Fibroblast of pulmonary artery (primary cell): ENCODE measurements around the gene UBE2G1.
A peak's percentile ranks its signal among the peaks of the same experiment; 100 is the strongest.
"Not testable (repeated sequence)": the region's sequence is repeated elsewhere in the genome, so short reads cannot be mapped to it uniquely, and the experiment has no call there.

ENCODE experiments used
- DNase-seq: peaks from one replicate; pipeline ENCODE4 v3.0.0-alpha.2; 2010; ENCODE audit warnings: low read depth
- H3K4me3 ChIP-seq: replicated peaks from 2 replicates; pipeline ENCODE4 v1.5.1; 2011; ENCODE audit warnings: low read depth, mild to moderate bottlenecking, control low read depth, low read length, moderate library complexity
- TF ChIP-seq, protein P1 (sequence below): IDR thresholded peaks from 2 replicates; pipeline ENCODE4 v1.5.1; 2011; ENCODE audit warnings: mild to moderate bottlenecking, control low read depth, low read length, inconsistent platforms; ENCODE audit errors: missing control alignments

The UBE2G1 gene

DNA sequence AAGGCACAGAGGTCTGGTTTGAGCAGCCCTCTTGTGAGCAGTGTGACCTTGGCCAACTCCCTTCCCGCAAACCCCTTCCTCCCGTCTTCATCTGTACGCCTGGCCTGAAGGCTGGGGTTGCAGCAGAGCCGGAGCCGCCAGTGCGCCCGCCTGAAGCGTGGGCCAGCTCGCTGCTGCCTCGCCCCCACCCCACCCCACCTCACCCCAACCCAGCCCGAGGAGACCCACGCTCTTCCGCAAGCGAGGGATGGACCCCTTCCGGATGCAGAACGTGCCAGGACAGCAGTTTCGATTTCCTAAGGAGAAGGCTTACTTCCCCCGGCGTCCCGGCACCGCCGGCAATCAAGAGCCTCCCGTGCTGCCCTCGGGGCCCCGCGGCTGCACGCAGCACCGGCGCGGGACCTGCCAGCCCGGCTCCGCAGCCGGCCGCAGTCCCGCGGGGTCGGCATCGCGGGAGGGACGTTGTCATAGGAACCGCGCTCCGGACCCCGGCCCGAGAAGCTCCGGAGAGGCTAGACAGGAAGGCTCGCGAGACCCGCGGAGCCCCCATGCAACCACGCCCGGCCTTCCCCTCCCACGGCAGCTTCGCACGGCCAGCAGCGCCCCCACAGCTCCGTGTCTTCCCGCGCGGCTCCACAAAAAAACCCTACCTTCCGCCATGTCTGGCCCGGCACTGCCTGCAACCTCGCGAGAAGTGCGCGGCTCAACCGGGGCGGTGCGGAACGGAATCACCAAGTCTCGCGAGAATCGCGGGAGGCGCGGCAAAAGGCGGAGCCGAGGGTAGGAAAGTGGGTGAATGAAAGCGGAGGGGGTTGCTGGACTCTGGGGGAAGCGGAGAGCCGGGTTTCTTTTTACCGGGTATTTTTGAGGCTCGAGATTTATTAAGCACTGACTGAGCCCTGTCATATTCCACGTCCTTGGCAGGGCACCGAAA, 102.9 kb downstream of the UBE2G1 start, which contains the start of gene ANKFY1:
TSS of gene ANKFY1 (minus strand) at position 698 of the 934 bp plus-strand sequence. CDS start at position 660, 38 bp downstream.
- peak within 1 kb of the TSS; percentile 88 for H3K4me3 ChIP-seq
- TF ChIP-seq, protein P1, sequence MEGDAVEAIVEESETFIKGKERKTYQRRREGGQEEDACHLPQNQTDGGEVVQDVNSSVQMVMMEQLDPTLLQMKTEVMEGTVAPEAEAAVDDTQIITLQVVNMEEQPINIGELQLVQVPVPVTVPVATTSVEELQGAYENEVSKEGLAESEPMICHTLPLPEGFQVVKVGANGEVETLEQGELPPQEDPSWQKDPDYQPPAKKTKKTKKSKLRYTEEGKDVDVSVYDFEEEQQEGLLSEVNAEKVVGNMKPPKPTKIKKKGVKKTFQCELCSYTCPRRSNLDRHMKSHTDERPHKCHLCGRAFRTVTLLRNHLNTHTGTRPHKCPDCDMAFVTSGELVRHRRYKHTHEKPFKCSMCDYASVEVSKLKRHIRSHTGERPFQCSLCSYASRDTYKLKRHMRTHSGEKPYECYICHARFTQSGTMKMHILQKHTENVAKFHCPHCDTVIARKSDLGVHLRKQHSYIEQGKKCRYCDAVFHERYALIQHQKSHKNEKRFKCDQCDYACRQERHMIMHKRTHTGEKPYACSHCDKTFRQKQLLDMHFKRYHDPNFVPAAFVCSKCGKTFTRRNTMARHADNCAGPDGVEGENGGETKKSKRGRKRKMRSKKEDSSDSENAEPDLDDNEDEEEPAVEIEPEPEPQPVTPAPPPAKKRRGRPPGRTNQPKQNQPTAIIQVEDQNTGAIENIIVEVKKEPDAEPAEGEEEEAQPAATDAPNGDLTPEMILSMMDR: no peak
- DNase-seq: peak; percentile 95

DNA sequence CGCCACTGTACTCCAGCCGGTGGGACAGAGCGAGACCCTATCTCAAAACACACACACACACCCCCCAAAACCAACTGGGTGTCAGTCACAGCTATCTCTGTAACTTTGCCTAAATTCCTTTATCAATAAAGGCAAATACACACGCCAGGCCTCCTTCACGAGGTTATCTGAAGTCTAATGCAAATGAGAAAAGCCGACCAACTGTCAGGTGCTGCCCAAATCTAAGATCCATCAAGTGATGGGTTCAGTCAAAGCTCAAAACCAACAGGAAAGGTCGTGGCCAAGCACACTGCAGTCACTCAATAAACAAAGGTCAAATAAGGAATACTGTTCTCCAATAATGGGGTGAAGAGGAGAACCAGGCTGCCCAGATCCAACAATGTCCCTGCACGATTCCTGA, 103.8 kb downstream of the UBE2G1 start:
- TF ChIP-seq, protein P1: no peak
- no peak for DNase-seq
- H3K4me3 ChIP-seq: peak overlapping the region; percentile 88

DNA sequence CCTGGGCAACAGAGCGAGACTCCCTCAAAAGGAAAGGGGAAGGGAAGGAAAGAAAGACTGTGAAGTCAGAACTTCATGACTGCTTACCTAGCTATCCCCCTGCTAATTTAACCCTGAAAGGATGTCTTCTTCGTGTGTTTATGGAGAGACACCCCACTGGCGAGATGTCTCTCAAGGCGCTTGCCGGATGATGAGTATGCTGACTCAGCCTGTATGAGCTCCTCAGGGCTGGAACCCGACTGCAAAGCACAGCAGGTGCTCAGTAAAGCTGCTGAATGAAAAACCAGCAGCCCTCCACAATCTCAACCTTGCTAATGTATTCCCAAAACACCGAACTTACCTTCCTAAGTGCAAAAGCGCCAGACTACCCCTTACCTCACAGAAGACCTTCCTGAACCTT, 105.0 kb downstream of the UBE2G1 start:
- no peak overlapping the region for H3K4me3 ChIP-seq
- TF ChIP-seq, protein P1: no peak
- no peak for DNase-seq

DNA sequence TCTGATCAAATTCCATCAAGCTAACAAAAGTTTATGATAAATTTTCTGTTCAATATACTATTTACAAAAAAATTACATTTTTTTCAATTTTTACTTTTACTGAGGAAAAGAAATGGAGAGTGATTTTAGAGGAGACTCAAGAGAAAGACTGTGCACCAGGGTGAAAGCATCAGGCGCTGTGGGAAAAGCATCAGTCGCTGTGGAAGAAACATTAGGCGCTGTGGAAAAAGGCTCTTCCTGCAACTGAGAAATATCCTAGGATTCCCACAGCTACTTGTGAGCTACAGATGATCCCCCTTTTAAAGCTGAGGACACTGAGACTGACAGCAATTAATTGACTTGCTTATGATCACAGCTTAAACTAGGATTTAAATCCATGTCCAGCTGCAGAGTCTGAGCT, 107.6 kb downstream of the UBE2G1 start:
- TF ChIP-seq, protein P1: no peak
- DNase-seq: no peak
- no peak overlapping the region for H3K4me3 ChIP-seq

DNA sequence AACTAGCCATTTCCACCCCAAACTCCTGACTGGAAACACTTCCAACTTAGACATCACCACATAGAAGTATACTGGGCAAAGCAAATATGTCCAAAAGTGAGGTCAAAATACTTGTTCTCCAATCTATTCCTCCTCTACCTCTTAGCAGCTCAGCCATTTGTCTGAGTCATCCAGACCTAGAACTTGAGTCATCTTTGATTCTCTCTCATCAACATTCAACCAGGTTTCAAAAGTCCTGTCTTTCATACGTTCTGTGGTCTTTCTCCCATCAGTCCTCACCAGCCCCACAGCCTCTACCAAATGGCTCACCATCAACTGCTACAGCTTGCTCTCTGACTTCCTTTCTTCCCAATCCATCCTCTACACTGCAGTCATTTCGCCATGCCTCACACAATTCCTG, 109.5 kb downstream of the UBE2G1 start:
- H3K4me3 ChIP-seq: no peak overlapping the region
- DNase-seq: no peak
- TF ChIP-seq, protein P1: no peak

DNA sequence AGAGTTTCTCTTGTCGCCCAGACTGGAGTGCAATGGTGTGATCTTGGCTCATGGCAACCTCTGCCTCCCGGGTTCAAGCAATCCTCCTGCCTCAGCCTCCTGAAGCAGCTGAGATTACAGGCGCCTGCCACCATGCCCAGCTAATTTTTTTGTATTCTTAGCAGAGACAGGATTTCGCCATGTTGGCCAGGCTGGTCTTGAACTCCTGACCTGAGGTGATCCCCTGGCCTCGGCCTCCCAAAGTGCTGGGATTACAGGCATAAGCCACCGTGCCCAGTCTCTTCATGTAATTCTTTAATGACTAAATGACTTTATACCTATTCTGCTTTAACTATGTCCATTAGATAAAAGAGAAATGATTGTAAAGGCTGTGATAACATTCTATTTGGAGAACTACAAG, 111.2 kb downstream of the UBE2G1 start:
- not testable (repeated sequence) for DNase-seq, H3K4me3 ChIP-seq

DNA sequence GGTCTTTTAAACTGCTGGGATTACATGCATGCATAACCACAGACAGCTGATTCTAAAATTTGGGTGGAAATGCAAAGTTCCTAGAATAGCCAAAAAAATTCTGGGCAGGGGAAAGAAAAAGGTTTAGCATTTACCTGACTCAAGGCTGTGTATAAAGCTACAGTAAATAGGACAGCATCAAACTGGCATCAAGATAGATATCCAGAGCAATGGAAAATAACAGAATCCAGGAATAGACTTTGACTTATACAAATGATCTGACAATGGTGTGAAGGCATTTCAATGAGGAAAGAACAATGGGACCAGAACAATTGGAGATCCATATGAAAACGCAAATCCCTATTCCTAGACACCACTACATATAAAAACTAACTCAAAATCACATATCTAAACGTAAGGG, 115.6 kb downstream of the UBE2G1 start:
- H3K4me3 ChIP-seq: no peak overlapping the region
- no peak for DNase-seq
- TF ChIP-seq, protein P1: no peak
